Type B pancreatic cell (in vitro differentiated cells): ENCODE measurements around the gene ZNF800. TPM values are rescaled to one million over a fixed set of nuclear protein-coding genes. Genes with fewer than 3 reads are reported as not detected.

ENCODE experiments used
- DNase-seq: peaks from one replicate; pipeline ENCODE4 v3.0.0; 2021; ENCODE audit warnings: mixed read lengths; ENCODE audit not compliant: unreplicated experiment; ENCODE audit errors: extremely low spot score
- H3K27ac Mint-ChIP-seq: 2 replicates; pipeline ENCODE4 v1.8.0; 2021; ENCODE audit warnings: mild to moderate bottlenecking, mixed read lengths
- H3K27me3 Mint-ChIP-seq: 2 replicates; pipeline ENCODE4 v1.8.0; 2021; ENCODE audit warnings: mixed read lengths
- H3K36me3 Mint-ChIP-seq: 2 replicates; pipeline ENCODE4 v1.8.0; 2021; ENCODE audit warnings: mixed read lengths
- H3K4me1 Mint-ChIP-seq: one replicate; pipeline ENCODE4 v1.8.0; 2021; ENCODE audit warnings: mixed read lengths; ENCODE audit not compliant: unreplicated experiment
- H3K4me3 Mint-ChIP-seq: 2 replicates; pipeline ENCODE4 v1.8.0; 2021; ENCODE audit warnings: mild to moderate bottlenecking, mixed read lengths
- H3K9me3 Mint-ChIP-seq: 2 replicates; pipeline ENCODE4 v1.8.0; 2021; ENCODE audit warnings: mixed read lengths
- CTCF ChIP-seq: fragments of 200-600 bp; sonication (generic); conservative IDR thresholded peaks from 2 replicates; pipeline ENCODE4 v1.5.0; 2021; ENCODE audit warnings: antibody characterized with exemption, mild to moderate bottlenecking
- total RNA-seq: library from RNA; stranded (reverse); gene quantifications from 2 replicates; pipeline ENCODE4 v1.2.1, GENCODE V29; 2021; ENCODE audit warnings: low replicate concordance

ZNF800 gene
- total RNA-seq, 1 donor from 2014 or later, result 26.2 TPM

GRCh38 chr7:127378537-127378936, 14.0 kb downstream of the ZNF800 start:
- Mint-ChIP-seq H3K4me1 (no peaks in the 10 kb centered on the region), H3K27me3 (no peaks in the 10 kb centered on the region), H3K36me3 (peaks cover 27% of the 10 kb centered on the region), H3K9me3 (no peaks in the 10 kb centered on the region), H3K27ac (no peak overlapping the region), H3K4me3 (no peak overlapping the region)
- TF ChIP-seq CTCF, result no peak
- DNase-seq, result no peak

- DNase-seq, result no peak
- Mint-ChIP-seq H3K36me3 (peaks cover 27% of the 10 kb centered on the region), H3K9me3 (no peaks in the 10 kb centered on the region), H3K27ac (no peak overlapping the region), H3K4me1 (no peaks in the 10 kb centered on the region), H3K4me3 (no peak overlapping the region), H3K27me3 (no peaks in the 10 kb centered on the region)
- no peak for TF ChIP-seq CTCF
These were observed 15.1 kb downstream of the ZNF800 start for GRCh38 chr7:127377425-127377824.

- no peaks in the 10 kb centered on the region for H3K27me3 Mint-ChIP-seq
- H3K36me3 Mint-ChIP-seq, result peaks cover 28% of the 10 kb centered on the region
- H3K4me1 Mint-ChIP-seq, result no peaks in the 10 kb centered on the region
- no peak overlapping the region for H3K27ac Mint-ChIP-seq
- no peaks in the 10 kb centered on the region for H3K9me3 Mint-ChIP-seq
- TF ChIP-seq CTCF, result no peak
- no peak for DNase-seq
- no peak overlapping the region for H3K4me3 Mint-ChIP-seq
These were observed 16.9 kb downstream of the ZNF800 start for GRCh38 chr7:127375631-127376030.

GRCh38 chr7:127367679-127368078, 24.8 kb downstream of the ZNF800 start:
- Mint-ChIP-seq H3K27me3 (no peaks in the 10 kb centered on the region), H3K27ac (no peak overlapping the region), H3K4me3 (no peak overlapping the region), H3K9me3 (no peaks in the 10 kb centered on the region), H3K4me1 (no peaks in the 10 kb centered on the region), H3K36me3 (peaks cover 15% of the 10 kb centered on the region)
- no peak for TF ChIP-seq CTCF
- DNase-seq, result no peak

- no peak for TF ChIP-seq CTCF
- H3K4me1 Mint-ChIP-seq, result no peaks in the 10 kb centered on the region
- H3K27me3 Mint-ChIP-seq, result no peaks in the 10 kb centered on the region
- DNase-seq, result no peak
- peaks cover 14% of the 10 kb centered on the region for H3K36me3 Mint-ChIP-seq
- no peaks in the 10 kb centered on the region for H3K9me3 Mint-ChIP-seq
- no peak overlapping the region for H3K27ac Mint-ChIP-seq
- H3K4me3 Mint-ChIP-seq, result no peak overlapping the region
These were observed 25.8 kb downstream of the ZNF800 start for GRCh38 chr7:127366680-127367079.

GRCh38 chr7:127365957-127366315, 26.6 kb downstream of the ZNF800 start:
- Mint-ChIP-seq H3K4me1 (no peaks in the 10 kb centered on the region), H3K4me3 (no peak overlapping the region), H3K27me3 (no peaks in the 10 kb centered on the region), H3K36me3 (peaks cover 11% of the 10 kb centered on the region), H3K27ac (no peak overlapping the region), H3K9me3 (no peaks in the 10 kb centered on the region)
- no peak for TF ChIP-seq CTCF
- DNase-seq, result no peak
